ENCODE measurements around the gene ARID1B. TPM values are rescaled to one million over a fixed set of nuclear protein-coding genes. Genes with fewer than 3 reads are reported as not detected.

Gene ARID1B
- total RNA-seq, 1 experiment from 2014 or later: 35.6 TPM

GRCh38 chr6:156883497-156884252 is 106.5 kb downstream of the ARID1B start:
- Histone ChIP-seq H3K9ac (ENCODE audit: low read length) (no peak overlapping the region), H3K4me3 (replicated peaks in 1 of 2; ENCODE audit: low read depth in 1 of 2, low read length in 2 of 2) (no peak overlapping the region)
- no peak for DNase-seq (ENCODE audit: low read depth, low spot score)

More at GRCh38 chr6:156883497-156884252, 106.5 kb downstream of the ARID1B start:
- Histone ChIP-seq H3K79me2 (ENCODE audit: insufficient read depth, low read length) (peaks cover 37% of the 10 kb centered on the region), H2AFZ (ENCODE audit: low read depth, low read length, poor library complexity, severe bottlenecking) (no peak overlapping the region), H3K4me1 (ENCODE audit: control insufficient read depth in 1 of 2, insufficient read depth in 2 of 2, low read length in 2 of 2) (no peaks in the 10 kb centered on the region), H3K9me2 (ENCODE audit: insufficient read depth) (no peaks in the 10 kb centered on the region), H3K27me3 (ENCODE audit: insufficient read depth, low read length) (no peaks in the 10 kb centered on the region), H4K20me1 (ENCODE audit: insufficient read depth) (no peaks in the 10 kb centered on the region), H3K27ac (ENCODE audit: low read depth, low read length) (no peak overlapping the region), H3K36me3 (ENCODE audit: control insufficient read depth in 1 of 2, insufficient read depth in 2 of 2, low read length in 2 of 2) (no peaks in the 10 kb centered on the region), H3K4me2 (ENCODE audit: low read length) (no peak overlapping the region), H3K9me3 (ENCODE audit: control insufficient read depth in 1 of 2, insufficient read depth in 1 of 2, low read depth in 1 of 2, low read length in 2 of 2) (no peaks in the 10 kb centered on the region)
- intact Hi-C loops (cut with micrococcal nuclease): loop anchor here (10.0 kb wide), 1 partner anchor 319 kb away; no protein-coding TSS in a partner anchor
- BruUV-seq (replicated peaks): no TSS peak
- ChIA-PET CTCF (no interaction called here), POLR2A (no interaction called here), RAD21 (ENCODE audit: low non-redundant PET in 1 of 2, low total read pairs in 2 of 2, uncharacterized antibody in 2 of 2, unreplicated experiment in 2 of 2) (no interaction called here)
- TF ChIP-seq, protein P1, sequence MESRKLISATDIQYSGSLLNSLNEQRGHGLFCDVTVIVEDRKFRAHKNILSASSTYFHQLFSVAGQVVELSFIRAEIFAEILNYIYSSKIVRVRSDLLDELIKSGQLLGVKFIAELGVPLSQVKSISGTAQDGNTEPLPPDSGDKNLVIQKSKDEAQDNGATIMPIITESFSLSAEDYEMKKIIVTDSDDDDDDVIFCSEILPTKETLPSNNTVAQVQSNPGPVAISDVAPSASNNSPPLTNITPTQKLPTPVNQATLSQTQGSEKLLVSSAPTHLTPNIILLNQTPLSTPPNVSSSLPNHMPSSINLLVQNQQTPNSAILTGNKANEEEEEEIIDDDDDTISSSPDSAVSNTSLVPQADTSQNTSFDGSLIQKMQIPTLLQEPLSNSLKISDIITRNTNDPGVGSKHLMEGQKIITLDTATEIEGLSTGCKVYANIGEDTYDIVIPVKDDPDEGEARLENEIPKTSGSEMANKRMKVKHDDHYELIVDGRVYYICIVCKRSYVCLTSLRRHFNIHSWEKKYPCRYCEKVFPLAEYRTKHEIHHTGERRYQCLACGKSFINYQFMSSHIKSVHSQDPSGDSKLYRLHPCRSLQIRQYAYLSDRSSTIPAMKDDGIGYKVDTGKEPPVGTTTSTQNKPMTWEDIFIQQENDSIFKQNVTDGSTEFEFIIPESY (IDR thresholded peaks at IDR 0.05; ENCODE audit: extremely low read depth, insufficient replicate concordance, low read length): no peak
- TF ChIP-seq CEBPB (IDR thresholded peaks at IDR 0.05; ENCODE audit: low read depth): no peak
- TF ChIP-seq YY1 (IDR thresholded peaks at IDR 0.05; ENCODE audit: extremely low read depth, insufficient replicate concordance, low read depth, low read length): no peak
- no peak for TF ChIP-seq SIN3A (IDR thresholded peaks at IDR 0.05; ENCODE audit: low read depth)
- TF ChIP-seq EGR1 (IDR thresholded peaks at IDR 0.05; ENCODE audit: low read depth): no peak
- no peak for TF ChIP-seq ATF3 (IDR thresholded peaks at IDR 0.05)
- TF ChIP-seq ELF1 (IDR thresholded peaks at IDR 0.05; ENCODE audit: borderline replicate concordance, low read depth): no peak
- TF ChIP-seq, protein P2, sequence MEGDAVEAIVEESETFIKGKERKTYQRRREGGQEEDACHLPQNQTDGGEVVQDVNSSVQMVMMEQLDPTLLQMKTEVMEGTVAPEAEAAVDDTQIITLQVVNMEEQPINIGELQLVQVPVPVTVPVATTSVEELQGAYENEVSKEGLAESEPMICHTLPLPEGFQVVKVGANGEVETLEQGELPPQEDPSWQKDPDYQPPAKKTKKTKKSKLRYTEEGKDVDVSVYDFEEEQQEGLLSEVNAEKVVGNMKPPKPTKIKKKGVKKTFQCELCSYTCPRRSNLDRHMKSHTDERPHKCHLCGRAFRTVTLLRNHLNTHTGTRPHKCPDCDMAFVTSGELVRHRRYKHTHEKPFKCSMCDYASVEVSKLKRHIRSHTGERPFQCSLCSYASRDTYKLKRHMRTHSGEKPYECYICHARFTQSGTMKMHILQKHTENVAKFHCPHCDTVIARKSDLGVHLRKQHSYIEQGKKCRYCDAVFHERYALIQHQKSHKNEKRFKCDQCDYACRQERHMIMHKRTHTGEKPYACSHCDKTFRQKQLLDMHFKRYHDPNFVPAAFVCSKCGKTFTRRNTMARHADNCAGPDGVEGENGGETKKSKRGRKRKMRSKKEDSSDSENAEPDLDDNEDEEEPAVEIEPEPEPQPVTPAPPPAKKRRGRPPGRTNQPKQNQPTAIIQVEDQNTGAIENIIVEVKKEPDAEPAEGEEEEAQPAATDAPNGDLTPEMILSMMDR (IDR thresholded peaks at IDR 0.05 in 2 of 3, conservative IDR thresholded peaks at IDR 0.05 in 1 of 3; ENCODE audit: borderline replicate concordance in 1 of 3, insufficient read depth in 1 of 3, low read depth in 2 of 3, low read length in 2 of 3): no peak
- TF ChIP-seq TCF7L2 (IDR thresholded peaks at IDR 0.05; ENCODE audit: borderline replicate concordance, extremely low read depth, insufficient read depth, insufficient read length): no peak
- TF ChIP-seq CBX3 (IDR thresholded peaks at IDR 0.05; ENCODE audit: low read depth): no peak
- no peak for TF ChIP-seq MAX (IDR thresholded peaks at IDR 0.05)
- no peak for TF ChIP-seq FOSL1 (IDR thresholded peaks at IDR 0.05; ENCODE audit: low read depth)
- TF ChIP-seq POLR2A (IDR thresholded peaks at IDR 0.05; ENCODE audit: borderline replicate concordance, extremely low read depth, insufficient read depth, insufficient read length): no peak
- TF ChIP-seq JUND (IDR thresholded peaks at IDR 0.05): no peak
- TF ChIP-seq POLR2AphosphoS5 (IDR thresholded peaks at IDR 0.05; ENCODE audit: low read depth, low read length): no peak
- no peak for TF ChIP-seq RAD21 (IDR thresholded peaks at IDR 0.05; ENCODE audit: low read depth)
- TF ChIP-seq ZFX (IDR thresholded peaks at IDR 0.05): no peak
- TF ChIP-seq ZNF274 (IDR thresholded peaks at IDR 0.05; ENCODE audit: low read depth, low read length): no peak
- no peak for ATAC-seq
